ENCODE data around the gene AASDH. TPM values are rescaled to one million over a fixed set of nuclear protein-coding genes. Genes with fewer than 3 reads are reported as not detected.

AASDH gene
- 5.7 and 11.0 TPM in 2 replicates for total RNA-seq

DNA sequence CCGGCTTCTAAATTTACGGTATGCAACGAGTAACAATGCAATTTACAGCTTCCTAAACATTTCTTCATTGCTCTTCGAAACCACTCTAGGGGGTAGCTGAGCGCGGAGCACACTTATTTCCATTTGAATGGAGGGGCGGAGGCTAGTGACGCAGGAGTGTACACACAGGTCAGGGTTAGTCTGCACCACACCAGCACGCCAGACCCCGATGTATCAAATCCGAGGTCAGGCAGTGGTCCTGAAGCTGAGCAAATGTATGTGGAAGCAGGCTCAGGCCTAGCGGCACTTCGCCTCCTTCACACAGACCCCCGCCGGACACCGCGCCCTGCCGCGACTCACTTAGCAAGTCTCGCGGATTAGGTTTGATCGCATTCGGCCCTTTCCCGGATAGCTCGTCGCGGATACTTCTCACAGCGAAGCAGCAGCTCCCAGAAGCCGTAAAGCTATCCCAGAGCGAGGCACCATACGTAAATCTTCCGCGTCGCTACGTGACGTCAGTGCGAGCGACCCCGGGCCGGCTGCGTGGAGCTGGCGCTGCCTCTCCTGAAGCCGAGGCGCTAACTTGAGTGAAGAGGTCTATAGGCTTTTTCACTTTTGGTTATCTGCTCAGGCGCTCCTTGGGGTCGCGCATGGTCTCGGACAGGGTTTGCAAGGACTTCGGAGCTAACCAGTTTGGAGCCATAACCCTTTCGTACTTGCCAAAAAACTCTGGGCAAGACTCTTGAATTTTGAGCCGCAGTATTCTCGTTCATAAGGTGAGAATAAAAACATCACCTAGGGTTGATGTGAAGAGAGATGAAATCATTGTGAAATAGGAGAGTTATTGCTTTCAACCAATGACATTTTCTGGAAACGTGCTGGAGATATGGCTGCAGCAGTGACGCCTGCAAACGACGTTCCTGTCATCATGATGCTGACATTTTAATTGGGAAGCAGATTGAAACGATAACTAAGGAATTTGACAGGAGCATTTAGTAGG is at the start of gene AASDH:
Gene AASDH, minus strand, starts transcription at position 469 of the 979 bp plus-strand sequence. CDS start 3,192 bp downstream, outside the sequence.
- TF ChIP-seq, protein P1, sequence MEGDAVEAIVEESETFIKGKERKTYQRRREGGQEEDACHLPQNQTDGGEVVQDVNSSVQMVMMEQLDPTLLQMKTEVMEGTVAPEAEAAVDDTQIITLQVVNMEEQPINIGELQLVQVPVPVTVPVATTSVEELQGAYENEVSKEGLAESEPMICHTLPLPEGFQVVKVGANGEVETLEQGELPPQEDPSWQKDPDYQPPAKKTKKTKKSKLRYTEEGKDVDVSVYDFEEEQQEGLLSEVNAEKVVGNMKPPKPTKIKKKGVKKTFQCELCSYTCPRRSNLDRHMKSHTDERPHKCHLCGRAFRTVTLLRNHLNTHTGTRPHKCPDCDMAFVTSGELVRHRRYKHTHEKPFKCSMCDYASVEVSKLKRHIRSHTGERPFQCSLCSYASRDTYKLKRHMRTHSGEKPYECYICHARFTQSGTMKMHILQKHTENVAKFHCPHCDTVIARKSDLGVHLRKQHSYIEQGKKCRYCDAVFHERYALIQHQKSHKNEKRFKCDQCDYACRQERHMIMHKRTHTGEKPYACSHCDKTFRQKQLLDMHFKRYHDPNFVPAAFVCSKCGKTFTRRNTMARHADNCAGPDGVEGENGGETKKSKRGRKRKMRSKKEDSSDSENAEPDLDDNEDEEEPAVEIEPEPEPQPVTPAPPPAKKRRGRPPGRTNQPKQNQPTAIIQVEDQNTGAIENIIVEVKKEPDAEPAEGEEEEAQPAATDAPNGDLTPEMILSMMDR (conservative IDR thresholded peaks at IDR 0.05; ENCODE audit: low read depth, low read length): no peak
- DNase-seq (ENCODE audit: low read depth): peak; percentile 74
- H3K4me3 ChIP-seq (ENCODE audit: low read depth, low read length): peak within 1 kb of the TSS; percentile 88

DNA sequence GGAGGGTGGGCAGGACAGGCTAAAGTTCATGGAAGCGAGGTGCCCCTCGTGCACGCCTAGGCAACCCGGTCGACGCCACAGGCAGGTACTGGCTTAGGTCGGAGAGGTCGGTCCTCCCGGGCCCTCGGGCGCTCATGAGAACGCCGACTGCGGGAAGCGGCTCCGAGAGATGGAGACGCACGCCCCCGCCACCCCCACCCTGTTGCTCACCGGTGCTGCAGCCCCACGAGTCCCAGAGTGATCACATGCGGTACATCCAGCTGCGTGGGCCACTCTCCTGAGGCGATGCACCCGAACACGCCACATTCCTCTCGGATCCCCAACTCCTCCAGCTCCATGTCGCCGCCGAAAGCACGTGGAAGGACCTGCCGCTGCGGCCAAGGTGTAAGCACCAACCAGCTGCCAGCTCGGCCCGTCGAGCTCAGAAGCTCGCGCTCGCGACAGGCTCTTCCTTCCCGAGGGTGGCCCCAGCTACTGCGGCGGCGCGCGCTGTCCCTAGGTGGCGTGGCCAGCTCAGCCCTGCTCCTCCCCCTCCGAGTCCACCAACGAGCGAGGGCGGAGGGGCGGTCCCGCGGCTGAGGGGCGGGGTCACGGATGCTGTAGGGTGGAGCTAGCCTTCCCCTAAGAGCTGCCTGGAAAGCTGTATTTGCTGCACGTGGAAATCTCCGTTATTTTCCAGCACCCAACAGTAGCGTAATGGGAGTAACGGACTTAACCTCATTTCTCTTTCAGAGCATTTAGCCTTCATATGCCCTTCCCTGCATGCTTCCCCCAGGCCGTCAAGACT is 48.0 kb upstream of the AASDH start, which contains the start of gene PPAT:
Gene PPAT, minus strand, starts transcription at position 476 of the 787 bp plus-strand sequence. Its CDS starts 138 bp downstream, at position 338.
- H3K4me3 ChIP-seq (ENCODE audit: low read depth, low read length): peak within 1 kb of the TSS; percentile 96
- TF ChIP-seq, protein P1 (conservative IDR thresholded peaks at IDR 0.05; ENCODE audit: low read depth, low read length): peak; percentile 14
- DNase-seq (ENCODE audit: low read depth): peak; percentile 70

- H3K4me3 ChIP-seq (ENCODE audit: low read depth, low read length): peak overlapping the region; percentile 96
- TF ChIP-seq, protein P1 (conservative IDR thresholded peaks at IDR 0.05; ENCODE audit: low read depth, low read length): no peak
- DNase-seq (ENCODE audit: low read depth): no peak
Observed at GRCh38 chr4:56434599-56435139, 47.4 kb upstream of the AASDH start.

DNA sequence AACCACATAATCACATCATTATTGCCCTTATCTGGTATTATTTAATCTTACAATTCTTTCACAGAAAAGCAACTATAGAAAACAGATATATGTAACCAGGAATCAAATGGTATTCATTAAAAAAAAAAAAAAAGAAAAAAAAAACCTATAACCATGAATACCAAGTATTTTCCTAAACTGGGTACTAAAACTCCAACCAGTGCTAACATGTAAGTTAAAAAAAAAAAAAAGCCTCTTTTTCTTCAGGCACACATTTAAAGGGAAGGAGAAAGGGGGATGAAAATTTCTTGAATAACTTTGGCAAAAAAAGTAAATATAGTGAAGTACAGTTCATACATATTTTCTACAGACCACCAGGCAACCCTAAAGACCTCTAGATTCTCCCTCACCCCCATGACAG is 46.0 kb upstream of the AASDH start:
- TF ChIP-seq, protein P1 (conservative IDR thresholded peaks at IDR 0.05; ENCODE audit: low read depth, low read length): no peak
- peak overlapping the region; percentile 96 for H3K4me3 ChIP-seq (ENCODE audit: low read depth, low read length)
- DNase-seq (ENCODE audit: low read depth): no peak

DNA sequence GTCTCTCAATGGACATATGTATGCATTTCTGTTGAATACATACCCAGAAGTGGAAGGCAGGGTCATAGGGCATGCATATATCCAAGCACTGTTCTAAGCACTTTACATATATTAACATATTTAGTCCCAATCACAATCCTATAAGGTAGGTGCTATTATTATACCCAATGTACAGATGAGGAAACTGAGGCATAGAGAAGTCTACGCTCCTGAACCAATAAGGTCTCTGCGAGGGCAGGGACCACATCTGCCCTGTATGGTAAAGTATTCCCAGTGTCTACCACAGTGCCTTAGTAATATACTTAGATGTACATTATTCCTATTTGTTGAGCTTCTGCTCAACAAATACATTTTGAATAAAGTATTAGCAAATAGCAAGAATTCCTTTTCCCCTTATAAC is 42.9 kb upstream of the AASDH start:
- no peak for DNase-seq (ENCODE audit: low read depth)
- TF ChIP-seq, protein P1 (conservative IDR thresholded peaks at IDR 0.05; ENCODE audit: low read depth, low read length): no peak
- no peak overlapping the region for H3K4me3 ChIP-seq (ENCODE audit: low read depth, low read length)

DNA sequence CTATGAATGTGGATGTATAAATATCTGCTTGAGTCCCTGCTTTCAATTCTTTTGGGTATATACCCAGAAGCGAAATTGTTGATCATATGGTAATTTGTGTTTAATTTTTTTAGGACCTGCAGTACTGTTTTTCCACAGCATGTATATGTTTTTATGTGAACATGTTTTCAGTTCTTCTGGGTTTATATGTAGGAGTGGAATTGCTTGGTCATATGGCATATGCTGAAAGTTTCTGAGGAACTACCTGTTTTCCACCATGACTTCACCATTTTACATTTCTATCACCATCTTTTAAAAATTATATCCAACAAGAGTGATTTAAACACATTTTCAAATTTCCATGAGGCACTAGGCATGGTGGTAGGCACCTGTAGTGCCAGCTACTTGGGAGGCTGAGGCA is 39.9 kb upstream of the AASDH start:
- DNase-seq (ENCODE audit: low read depth): no peak
- TF ChIP-seq, protein P1 (conservative IDR thresholded peaks at IDR 0.05; ENCODE audit: low read depth, low read length): no peak
- no peak overlapping the region for H3K4me3 ChIP-seq (ENCODE audit: low read depth, low read length)
